GM19324 (cell line): Measurements from ENCODE around the gene CEP112.

ENCODE experiments used
- ATAC-seq: cut with Tn5 transposase; IDR thresholded peaks from one replicate; pipeline ENCODE4 v1.9.1; 2021; ENCODE audit warnings: mild to moderate bottlenecking, moderate library complexity; ENCODE audit not compliant: unreplicated experiment, low FRiP score

Gene CEP112

DNA sequence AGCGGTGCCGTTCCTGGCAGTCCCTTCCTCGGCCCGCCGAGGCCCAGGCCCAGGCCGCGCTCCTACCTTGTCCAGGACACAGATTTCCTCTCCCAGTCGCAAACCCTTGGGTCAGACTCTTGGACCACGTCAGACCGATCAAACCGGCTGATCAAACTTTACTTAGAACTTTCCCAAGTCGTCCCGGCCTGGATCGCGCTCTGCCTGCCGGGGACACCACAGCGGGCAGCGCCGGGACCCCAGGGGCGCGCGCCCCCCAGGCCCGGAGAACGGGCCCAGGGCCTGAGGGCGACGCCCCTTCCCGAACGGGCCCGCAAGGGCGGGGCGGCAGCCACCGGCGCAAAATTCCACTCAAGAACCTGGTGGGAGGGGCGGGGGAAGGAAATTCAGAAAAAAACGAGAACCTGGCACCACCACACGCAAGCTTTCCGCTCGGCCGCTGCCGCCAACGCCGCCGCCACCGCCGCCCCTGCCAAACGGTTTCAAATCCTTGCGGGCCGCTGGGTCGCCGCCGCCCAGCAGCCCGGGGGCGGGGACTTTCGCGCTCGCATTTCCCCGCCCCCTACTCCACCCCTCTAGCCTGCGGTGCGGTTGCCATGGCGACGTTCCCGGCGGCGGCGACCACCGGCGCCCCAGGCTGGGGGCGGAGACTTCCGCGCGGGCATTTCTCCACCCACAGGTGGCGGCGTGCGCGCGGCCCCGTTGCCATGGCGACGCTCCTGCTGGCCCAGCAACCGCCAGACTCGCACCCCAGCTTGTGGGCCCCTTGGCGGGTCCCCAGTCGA lies at the start of gene CEP112:
Gene CEP112 (minus strand): TSS at position 541 of the 785 bp plus-strand sequence.
- ATAC-seq: no peak

DNA sequence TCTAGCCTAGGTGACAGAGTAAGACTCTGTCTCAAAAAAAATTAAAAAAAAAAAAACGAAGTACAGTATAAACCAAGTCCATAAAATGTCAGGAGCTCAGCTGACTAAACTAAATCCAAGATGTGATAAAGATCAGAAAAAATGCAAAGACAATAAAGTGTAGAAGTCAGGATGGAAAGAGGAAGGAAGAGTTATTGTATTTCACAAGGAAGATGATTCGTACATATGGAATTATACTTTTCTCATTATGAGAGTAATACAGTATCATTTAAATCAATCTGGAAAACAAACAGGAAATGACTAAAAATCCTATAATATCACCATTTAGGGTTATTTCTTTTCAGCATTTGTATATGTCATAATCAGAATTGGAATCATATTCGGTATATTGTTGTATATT lies 48.7 kb upstream of the CEP112 start:
- ATAC-seq: no peak

DNA sequence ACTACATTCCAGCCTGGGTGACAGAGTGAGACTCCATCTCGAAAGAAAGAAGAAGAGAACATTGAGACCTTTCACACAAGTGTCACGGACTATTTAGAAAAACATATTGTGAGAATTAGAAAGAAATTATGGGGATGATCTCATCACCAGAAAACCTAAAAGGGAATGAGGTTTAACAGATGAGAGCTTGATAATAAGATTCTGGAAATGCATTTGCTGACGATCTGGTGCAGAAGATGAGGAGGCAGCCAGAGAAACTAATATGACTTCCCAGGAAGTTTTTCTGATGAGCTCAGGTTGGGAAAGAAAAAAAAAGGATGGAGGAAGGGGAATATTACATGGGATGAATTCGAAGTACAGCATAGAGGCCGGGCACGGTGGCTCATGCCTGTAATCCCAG lies 48.1 kb upstream of the CEP112 start:
- ATAC-seq: no peak

DNA sequence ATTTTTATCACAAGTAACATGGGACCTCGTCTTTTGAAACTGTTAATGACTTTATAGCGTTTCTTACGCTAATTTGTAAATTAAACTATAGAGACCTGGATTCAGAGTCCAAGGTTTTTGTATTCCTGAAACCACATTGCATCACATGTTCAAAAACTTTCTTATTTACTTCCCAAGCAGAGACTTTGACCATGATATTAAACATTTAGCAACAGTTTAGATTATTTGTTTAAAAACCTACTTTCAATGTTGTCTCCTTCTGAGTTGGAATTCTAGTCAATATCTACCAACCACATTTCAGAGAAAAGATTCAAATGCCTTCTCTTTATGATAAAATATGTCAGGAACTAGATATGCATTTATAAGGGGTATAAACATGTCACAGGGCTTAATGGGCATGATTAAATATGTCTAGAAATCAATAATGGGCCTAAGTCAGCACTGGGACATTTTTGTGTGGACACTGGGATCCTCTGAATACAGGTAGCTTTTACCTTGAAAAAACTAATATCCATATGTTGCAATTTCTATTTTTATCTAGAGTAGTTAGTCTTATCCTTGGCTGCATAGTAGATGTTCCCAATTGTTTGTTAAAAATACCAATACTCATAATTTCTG lies 43.6 kb upstream of the CEP112 start:
- ATAC-seq: no peak

DNA sequence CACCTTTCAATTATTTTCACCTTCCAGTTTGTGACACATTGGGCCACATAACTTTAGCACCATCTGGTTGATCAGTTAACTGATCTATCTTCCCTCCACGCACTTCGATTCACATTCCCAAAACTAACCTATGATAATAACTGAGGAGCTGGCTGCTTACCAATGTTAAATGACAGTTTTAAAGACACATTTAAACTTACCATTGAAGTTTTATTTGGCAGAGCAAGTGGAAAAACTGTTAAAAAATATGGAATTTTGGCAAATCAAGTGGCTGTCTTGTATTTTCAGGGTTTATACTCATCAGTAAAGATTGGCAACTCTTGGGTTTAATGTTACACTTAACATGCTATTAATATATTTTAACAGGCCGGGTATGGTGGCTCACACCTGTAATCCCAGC lies 42.7 kb upstream of the CEP112 start:
- ATAC-seq: no peak

DNA sequence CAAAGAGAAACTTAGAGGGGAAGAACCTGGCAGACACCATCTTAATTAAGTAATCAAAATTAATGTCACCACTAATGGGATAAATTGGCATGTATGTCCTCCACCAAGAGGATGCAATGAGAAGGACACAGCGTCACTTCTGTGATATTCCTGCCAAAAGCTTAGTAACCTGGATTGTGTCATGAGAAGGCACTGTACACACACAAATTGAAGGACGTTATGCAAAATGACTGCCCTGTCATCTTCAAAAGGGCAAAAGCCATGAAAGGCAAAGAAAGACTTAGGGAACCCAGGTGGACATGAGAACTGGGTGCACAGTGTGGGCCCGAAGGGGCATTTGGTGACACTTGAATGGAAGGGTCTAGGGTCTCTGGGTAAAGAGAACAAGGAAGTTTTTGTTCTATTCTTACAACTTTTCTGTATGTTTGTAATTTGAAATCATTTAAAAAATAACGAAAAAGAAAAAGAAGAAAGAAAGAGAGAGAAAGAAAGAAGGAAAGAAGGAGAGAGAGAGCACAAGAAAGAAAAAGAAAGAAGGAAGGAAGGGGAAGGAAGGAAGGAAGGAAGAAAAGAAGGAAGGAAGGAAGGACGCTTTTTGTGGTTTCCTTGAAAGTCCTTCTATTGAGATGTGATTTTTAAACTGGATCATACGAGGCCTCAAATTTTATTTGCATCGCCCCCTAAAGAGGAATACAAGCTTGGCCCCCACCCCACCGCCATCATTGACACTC lies 41.3 kb upstream of the CEP112 start:
- no peak for ATAC-seq

DNA sequence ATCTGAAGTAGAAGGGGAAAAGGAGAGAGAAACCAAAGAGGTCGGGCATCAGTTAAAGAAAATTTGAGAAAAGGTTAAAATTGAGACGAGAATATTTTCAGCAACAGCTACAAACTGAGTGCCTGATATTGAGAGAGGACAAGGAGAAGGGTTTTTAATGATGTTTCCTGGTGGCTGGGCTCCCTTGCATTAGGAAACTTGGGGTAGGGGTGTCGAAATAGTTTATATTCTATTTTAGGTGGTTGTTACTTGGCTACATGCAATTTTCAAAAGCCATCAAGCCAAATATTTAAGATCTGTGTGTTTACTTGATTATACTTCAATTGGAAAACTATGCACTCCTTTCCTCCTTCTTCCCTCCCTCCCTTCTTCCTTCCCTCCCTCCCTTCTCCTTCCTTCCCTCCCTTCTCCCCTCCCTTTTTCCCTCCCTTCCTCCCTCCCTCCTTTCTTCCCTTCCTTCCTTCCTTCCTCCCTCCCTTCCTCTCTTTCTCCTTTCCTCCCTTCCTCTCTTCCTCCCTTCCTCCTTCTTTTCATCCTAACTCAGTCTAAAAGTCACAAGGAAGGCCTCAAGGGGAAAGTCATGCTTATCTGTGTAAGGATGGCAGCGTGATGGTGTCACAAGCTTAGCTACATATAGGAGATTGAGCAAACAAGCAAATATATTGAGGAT lies 39.1 kb upstream of the CEP112 start:
- ATAC-seq: no peak

DNA sequence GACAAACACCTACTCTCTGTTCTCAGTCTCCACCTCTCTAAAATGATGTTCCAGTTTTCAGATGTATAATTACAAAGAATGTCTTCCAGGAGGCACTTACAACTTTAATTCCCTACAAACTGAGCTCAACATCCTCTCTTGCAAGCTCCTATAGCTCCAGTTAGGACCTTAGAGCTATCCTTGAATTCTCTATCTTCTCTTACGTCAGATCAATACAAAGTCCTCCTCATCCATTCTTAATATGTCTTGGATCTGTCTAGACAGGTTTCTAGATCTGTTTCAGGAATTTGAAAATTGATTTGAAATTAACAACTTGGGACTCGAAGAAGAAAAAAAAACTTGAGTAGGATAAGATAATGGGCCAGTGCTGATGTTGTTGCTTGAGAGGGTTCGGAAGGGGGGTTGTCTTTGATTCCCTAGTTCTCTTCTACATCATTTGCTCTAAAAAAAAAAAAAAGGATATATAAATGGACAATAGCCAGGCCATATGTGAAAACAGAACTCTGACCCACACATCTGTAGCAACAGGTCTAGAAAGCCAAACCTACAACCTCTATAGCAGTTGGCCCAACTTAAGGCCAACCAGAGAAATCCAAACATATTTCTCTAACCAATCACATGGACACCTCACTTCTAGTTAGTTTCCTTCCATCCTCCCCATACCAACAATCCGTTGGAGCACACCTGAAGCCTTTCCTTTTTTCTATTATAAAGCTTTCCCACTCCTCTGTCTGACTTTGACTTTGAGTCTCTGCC lies 38.0 kb upstream of the CEP112 start:
- no peak for ATAC-seq

DNA sequence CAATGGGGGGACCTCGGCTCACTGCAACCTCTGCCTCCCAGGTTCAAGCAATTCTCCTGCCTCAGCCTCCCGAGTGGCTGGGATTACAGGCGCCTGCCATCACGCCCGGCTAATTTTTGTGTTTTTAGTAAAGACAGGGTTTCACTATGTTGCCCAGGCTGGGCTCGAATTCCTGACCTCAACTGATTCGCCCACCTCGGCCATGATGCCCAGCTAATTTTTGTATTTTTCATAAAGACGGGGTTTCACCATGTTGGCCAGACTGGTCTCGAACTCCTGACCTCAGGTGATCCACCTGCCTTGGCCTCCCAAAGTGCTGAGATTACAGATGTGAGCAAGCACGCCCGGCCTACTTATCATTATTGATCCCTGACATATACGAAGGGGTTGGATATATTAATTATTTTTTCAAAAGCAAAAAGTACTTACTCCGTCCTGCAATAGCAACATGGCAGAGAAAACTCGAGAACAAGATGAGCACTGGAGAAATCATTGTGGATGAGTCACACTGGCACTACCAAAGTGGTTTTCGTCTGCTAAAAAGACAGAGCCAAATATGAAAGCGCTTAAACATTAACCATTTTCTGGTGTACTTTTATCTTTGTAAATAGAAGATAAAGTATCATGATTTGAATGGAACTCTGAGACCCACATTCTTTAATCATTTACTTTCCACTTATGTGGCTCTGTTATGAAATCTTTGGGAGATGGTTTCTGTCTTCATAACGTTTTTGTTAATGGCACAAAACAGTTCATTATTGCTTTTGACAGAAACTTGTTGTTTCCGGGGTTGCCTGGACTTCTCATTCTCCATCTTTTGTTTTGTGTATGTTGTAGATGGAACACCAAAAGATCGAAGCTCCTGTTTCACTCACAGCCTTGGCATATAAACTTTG lies 37.2 kb upstream of the CEP112 start, which contains the start of gene APOH:
Gene APOH (minus strand): TSS at position 529 of the 896 bp plus-strand sequence. CDS start 36 bp downstream, at position 493.
- ATAC-seq: no peak

DNA sequence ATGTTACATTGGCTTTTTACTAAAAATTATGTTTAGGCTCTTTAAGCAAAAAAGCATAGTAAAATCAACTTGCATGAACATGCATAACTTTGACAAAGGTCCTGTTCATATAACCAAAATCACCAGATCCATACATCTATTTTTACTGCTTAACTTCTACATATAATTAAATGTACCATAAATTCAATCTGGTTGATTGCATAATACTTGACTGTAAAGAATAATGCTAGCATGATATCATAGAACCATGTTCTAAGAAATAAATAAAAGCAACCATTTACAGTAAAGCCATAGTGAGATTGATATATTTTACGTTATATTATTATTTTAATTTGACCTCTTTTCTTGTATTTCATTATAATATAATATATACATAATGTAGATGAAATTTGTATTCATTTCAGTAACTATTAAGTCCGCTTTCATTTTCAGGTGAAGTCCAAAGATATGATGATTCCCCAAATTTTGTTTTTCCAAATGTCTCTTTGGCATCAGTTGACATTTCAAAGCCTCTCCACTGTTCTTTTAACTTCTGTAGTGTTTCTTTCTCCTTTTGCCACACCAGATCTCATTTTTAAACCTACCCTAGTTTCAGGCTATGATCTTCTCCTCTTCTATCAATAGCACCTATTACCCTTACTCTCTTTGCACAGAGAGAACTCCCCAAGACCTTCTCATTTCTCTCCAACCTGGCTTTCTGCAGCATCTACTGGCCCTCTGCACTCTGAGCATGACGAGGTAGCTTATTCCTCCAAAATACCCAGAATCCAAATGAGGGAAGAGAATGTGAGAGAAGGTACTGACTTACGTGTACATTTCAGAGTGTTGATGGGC lies 35.5 kb upstream of the CEP112 start:
- ATAC-seq: no peak

DNA sequence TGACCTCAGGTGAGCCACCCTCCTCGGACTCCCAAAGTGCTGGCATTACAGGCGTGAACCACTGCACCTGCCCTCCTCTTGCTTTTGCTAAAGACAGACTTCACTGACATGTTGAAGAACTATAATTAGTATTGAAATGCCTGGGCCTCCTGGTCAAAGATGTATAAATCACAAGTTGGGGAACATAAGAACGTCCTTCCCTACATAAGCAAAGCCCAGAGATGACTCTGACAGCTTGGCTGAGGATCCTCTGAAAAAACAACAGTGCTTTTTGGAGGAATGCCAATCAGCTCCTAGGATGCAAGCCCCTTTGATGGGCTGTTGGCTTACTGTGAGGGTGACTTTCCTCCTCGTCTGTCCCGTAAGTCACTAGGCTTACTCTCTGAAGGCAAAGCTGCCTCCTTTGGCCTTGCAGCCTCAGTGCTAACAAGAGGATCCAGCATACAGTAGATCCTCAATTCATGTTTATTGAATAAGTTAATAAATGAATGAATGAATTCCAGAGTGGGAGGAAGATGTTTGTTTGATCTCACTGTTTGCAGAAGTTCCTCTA lies 30.9 kb upstream of the CEP112 start:
- no peak for ATAC-seq

DNA sequence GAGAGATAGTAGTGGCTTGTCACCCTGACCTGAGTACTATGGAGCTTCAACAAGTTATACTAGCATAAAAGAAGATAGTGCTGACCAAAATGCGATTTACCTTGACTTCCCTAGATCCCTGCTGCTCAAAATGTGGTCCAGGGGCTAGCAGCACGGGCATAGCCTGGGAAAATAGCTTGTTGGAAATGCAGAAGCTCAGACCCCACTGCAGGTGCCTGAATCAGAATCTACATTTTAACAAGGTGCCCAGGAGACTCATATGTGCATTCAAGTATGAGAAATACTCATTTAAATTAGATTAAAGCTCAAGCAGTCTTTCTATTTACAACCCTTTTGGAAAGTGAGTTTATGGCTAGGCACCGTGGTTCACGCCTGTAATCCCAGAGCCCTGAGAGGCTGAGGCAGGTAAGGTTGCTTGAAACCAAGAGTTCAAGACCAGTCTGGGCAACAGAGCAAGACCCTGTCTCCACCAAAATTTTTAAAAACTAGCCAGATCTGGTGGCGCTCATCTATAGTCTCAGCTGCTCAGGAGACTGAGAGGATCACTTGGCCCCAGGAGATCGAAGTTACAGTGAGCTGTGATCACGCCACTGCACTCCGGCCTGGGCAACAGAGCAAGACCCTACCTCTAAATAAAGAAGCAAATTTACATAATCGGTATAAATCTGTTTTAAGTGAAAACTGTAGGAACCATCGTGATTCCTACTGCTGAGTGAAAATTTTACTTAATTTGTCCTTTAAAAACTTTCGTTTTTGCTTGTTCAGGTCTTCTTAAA lies 30.0 kb upstream of the CEP112 start:
- no peak for ATAC-seq

DNA sequence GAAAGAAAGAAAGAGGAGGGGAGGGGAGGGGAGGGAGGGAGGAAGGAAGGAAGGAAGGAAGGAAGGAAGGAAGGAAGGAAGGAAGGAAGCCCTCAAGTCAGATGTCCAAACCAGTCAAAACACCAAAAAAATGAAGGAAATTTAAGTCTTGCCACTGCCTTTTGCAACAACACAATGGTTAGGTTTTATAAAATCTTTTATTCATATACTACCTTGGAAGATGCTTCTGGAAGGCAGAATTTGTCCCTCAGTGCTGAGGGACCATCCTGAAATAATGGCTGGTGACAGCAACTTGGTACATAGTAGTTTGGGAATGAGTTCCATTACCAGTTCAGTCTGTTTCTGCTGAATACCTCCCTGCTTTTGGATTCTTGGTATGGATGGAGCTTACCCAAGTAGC lies 29.4 kb upstream of the CEP112 start:
- ATAC-seq: no peak

DNA sequence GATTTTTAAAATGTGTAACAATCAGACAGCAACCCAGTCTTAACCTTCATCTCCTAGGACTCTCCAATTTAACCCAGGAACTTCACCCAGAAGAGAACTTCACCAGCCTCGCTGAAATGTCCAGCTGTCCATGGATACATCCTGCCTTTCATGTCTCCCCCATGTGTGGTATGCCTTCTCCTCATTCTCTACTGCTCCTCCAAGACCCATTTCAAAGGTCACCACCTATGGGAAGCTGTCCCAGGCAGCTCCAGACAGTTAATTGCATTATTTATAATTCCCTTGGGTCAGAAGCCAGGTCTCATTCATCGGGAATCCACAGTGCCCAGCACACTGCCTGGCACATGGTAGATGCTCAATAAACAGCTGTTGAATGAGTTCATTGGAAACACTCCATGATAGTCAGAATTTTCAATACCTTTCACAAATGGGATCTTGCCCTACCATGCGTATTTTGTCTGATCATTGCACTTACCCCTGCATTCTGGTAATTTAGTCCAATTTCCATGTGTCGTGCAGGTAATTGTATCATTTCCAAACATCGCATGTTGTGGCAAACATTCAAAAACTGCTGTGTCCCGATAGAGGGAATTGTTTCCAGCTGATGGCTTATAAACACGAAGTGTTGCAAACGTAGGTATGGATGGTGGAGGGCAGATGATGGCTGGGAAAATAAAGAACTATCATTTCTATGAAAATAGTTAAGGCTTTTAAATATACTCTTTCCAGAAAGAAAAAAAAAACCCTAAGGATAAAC lies 28.3 kb upstream of the CEP112 start:
- no peak for ATAC-seq

DNA sequence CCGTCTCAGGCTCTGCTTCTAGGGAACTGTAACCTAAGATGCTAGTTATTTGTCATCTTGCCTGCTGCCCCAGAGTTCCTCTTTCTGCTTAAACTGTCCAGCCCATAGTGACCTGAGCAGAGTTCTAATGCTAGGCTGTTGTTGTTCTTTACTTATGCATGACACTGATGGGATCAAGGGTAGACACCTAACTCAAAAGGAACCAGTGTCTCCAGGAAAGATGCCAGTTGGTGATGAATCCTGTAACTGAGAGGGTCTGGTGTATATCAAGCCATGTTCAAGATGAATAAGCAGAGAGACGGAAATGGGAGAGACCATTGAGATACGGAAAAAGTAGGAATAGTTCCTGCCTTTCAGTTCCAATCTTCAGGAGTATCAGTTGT lies 23.6 kb upstream of the CEP112 start:
- ATAC-seq: no peak

DNA sequence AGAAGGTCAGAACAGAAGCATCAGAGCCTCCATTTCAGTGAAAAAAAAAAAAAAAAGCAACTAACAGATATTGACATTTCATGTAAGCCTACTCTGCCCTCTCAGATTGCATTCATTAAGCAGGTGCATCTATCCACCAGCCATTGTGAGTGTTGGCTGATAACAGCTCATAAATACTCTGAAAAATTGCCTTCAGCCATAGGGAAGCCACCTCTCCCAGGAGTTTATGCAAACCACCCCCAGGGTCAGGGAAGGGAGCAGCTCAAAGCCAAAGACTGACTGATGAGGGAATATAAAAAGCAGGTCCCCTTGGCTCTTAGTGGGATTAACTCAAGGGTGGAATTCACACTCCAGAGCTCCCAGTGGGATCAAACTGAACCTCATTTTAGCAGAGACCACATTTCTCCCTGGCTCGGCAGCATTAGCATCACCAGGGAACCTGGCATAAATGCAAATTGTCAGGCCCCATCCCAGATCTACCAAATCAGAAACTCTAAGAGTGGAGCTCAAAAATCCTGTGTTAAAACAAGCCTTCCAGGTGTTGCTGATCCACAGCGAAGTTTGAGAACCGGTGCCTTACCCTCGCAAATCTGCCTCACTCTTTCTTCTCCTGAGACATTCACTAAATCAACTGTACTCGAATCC lies 23.1 kb upstream of the CEP112 start:
- no peak for ATAC-seq
